Hepatocyte (in vitro differentiated cells): ENCODE data around the gene PKD2L1.

Source experiments
- CTCF ChIP-seq: fragments of 200-600 bp; sonication (generic); IDR thresholded peaks from 2 replicates; pipeline ENCODE4 v1.5.1; 2016; ENCODE audit warnings: antibody characterized with exemption, mild to moderate bottlenecking; ENCODE audit not compliant: poor library complexity
- EZH2 ChIP-seq: fragments of 200-600 bp; sonication (generic); IDR thresholded peaks from 2 replicates; pipeline ENCODE4 v1.6.1; 2016; ENCODE audit warnings: antibody characterized with exemption, mild to moderate bottlenecking, borderline replicate concordance
- EZH2phosphoT487 ChIP-seq: fragments of 200-600 bp; sonication (generic); IDR thresholded peaks from one replicate; pipeline ENCODE4 v1.6.1; 2018; ENCODE audit warnings: antibody characterized with exemption, mild to moderate bottlenecking, low read depth, moderate library complexity; ENCODE audit not compliant: unreplicated experiment, severe bottlenecking

- TF ChIP-seq CTCF (no peak), EZH2phosphoT487 (no peak), EZH2 (no peak)
Observed at GRCh38 chr10:100291356-100291755, 38.7 kb downstream of the PKD2L1 start.
